Thyroid gland (tissue), 4 donors: ENCODE data around the gene RORC. TPM values are rescaled to one million over a fixed set of nuclear protein-coding genes. Genes with fewer than 3 reads are reported as not detected.

Experiments used
- DNase-seq, 2 donors: peaks; one replicate each; pipeline ENCODE4 v3.0.0-alpha.2; 2019
- H3K27ac ChIP-seq, 3 donors: fragments of 200-600 bp; sonication (generic); 1 replicate in 2 of 3; 2 replicates in 1 of 3; pipeline ENCODE4 v1.5.1; 2016 to 2019; ENCODE audit warnings: mild to moderate bottlenecking in 1 of 3, moderate library complexity in 1 of 3
- H3K27me3 ChIP-seq: fragments of 200-600 bp; sonication (generic); one replicate; pipeline ENCODE4 v1.5.1; 2019
- H3K36me3 ChIP-seq, 2 donors: fragments of 200-600 bp; sonication (generic); one replicate each; pipeline ENCODE4 v1.5.1; 2016 to 2019
- H3K4me1 ChIP-seq, 2 donors: fragments of 200-600 bp; sonication (generic); one replicate each; pipeline ENCODE4 v1.5.1; 2017 to 2019
- H3K4me3 ChIP-seq, 3 donors: fragments of 200-600 bp; sonication (generic); replicated peaks in 1 of 3; 1 replicate in 2 of 3; 2 replicates in 1 of 3; pipeline ENCODE4 v1.5.1; 2016; ENCODE audit warnings: mild to moderate bottlenecking in 1 of 3
- H3K9me3 ChIP-seq: fragments of 200-600 bp; sonication (generic); one replicate; pipeline ENCODE4 v1.5.1; 2017
- POLR2A ChIP-seq, 2 donors: fragments of 450-650 bp; IDR thresholded peaks; one replicate each; pipeline ENCODE4 v1.6.1; 2017; ENCODE audit warnings: antibody characterized with exemption in 2 of 2, mild to moderate bottlenecking in 2 of 2, moderate library complexity in 1 of 2
- WGBS, 2 donors: methylation state at CpG; one replicate each; pipeline ENCODE4 v1.1.5; 2017; 5-methylcytosine and 5-hydroxymethylcytosine counted together
- intact Hi-C: fragments of 100-400 bp; cut with DNase I; formaldehyde crosslinking; loops from one replicate; pipeline ENCODE4 v1.15.1; 2023
- total RNA-seq, 4 donors: library from RNA; depleted of rRNA; stranded (reverse); fragments of >200 nt; gene quantifications; one replicate each; pipeline ENCODE4 v1.2.3, GENCODE V29; 2016
- TF ChIP-seq, protein P1 (sequence below), 6 experiments: fragments of 200-600 bp in 3 of 6; fragments of 450-650 bp in 3 of 6; sonication (generic) in 3 of 6; IDR thresholded peaks; one replicate each; pipeline ENCODE4 v1.5.1; 2016 to 2019; ENCODE audit warnings: antibody characterized with exemption in 6 of 6, mild to moderate bottlenecking in 2 of 6, inconsistent platforms in 1 of 6, moderate library complexity in 1 of 6

Gene RORC
- total RNA-seq, 4 donors from 2014 or later, result 29.7 to 48.4 (median 38.8) TPM

DNA sequence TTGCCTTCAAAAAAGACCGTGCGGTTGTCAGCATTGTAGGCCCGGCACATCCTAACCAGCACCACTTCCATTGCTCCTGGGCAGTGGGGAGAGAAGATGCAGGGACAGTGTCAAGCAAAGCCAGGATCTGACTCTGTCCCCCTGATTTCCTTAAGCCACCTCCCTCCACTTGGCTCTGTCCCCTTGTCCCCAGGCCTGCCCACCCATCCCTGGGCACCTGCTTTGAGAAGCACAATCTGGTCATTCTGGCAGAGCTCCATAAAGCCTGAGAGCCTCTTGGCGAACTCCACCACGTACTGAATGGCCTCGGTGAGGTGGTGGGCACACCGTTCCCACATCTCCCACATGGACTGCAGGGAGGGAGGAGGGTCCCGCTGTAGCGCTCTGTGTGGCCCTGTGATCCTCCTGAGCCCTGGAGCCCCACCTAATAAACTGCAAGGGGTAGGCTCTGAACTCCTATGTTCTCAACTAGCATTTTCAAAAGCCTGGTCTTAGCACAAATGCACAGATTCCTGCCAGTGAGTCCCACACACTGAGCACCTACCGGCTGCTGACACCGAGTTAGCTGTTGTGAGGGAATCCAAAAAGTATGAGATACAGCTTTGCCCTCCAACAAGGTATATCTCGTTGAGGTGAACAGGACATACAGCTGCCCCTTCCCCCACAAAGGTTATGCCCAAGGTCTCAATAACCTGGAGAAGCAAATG lies 18.2 kb downstream of the RORC start:
- H3K36me3 ChIP-seq, result peaks cover 6 to 26% of the 10 kb centered on the region in 2 donors
- 77 to 86% methylated on average over 7 to 10 of the region's 12 CpGs for WGBS, 2 donors
- no peaks in the 10 kb centered on the region for H3K4me1 ChIP-seq
- no peaks in the 10 kb centered on the region for H3K27me3 ChIP-seq
- no peak for DNase-seq
- no peaks in the 10 kb centered on the region for H3K9me3 ChIP-seq
- intact Hi-C loops, result no loop called here
- TF ChIP-seq, protein P1, sequence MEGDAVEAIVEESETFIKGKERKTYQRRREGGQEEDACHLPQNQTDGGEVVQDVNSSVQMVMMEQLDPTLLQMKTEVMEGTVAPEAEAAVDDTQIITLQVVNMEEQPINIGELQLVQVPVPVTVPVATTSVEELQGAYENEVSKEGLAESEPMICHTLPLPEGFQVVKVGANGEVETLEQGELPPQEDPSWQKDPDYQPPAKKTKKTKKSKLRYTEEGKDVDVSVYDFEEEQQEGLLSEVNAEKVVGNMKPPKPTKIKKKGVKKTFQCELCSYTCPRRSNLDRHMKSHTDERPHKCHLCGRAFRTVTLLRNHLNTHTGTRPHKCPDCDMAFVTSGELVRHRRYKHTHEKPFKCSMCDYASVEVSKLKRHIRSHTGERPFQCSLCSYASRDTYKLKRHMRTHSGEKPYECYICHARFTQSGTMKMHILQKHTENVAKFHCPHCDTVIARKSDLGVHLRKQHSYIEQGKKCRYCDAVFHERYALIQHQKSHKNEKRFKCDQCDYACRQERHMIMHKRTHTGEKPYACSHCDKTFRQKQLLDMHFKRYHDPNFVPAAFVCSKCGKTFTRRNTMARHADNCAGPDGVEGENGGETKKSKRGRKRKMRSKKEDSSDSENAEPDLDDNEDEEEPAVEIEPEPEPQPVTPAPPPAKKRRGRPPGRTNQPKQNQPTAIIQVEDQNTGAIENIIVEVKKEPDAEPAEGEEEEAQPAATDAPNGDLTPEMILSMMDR (IDR thresholded peaks at IDR 0.05), result no peak
- no peak for TF ChIP-seq POLR2A (IDR thresholded peaks at IDR 0.05)
- no peak overlapping the region for H3K27ac ChIP-seq
- no peak overlapping the region for H3K4me3 ChIP-seq

DNA sequence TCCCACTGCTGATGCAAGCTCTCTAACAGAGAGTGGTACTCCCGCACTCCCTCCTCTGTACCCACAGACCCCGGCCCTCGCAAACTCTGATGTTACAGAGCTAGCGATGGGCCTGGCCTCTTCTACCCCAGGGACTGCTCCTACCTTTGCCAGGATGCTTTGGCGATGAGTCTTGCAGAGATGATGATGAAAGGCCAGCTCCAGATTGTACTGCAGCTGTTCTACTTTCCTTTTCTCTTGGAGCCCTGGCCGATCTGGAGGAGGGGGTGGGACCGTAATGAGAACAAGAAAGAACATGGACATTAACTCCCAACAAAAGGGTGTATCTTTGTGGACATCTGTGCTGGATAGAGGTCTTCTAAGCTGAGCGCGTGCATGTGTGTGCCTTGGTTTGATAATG lies 20.4 kb downstream of the RORC start:
- WGBS, 2 donors, result 89 to 93% methylated on average over 9 of the region's 9 CpGs

DNA sequence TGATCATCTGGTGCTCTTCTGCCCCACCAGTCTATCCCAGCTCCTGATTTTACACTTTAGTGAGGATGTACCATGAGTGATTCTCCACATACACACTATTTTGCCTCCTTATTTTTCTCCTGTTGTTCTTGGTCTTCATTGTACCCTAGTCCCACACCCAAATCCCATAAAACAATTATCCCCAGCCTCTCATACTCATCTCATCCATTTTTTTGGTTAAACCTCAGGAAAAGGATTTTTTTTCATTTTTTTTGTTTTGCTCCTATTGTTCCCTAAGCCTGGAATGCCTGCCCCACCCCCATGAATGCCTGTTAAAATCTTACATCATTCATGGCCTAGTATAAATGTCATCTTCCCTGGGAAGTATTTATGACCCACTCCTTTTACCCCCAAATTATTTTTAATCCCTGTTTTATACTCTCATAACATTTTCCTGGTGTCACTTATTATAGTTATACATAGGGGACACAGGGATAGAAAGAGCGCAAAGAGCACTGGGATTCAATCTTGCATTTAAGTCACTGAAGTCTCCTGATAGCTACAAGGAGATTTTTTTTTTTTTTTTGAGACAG lies 21.5 kb downstream of the RORC start:
- Histone ChIP-seq H3K4me3 (no peak overlapping the region), H3K27ac (no peak overlapping the region), H3K36me3 (peaks cover 3 to 15% of the 10 kb centered on the region in 2 donors), H3K27me3 (no peaks in the 10 kb centered on the region), H3K4me1 (no peaks in the 10 kb centered on the region), H3K9me3 (no peaks in the 10 kb centered on the region)
- WGBS, 2 donors, result 98% methylated on average over 1 of the region's 1 CpG
- intact Hi-C loops, result no loop called here
- TF ChIP-seq, protein P1 (IDR thresholded peaks at IDR 0.05), result no peak
- no peak for TF ChIP-seq POLR2A (IDR thresholded peaks at IDR 0.05)
- DNase-seq, result no peak

More for the DNA sequence above, 20.4 kb downstream of the RORC start:
- H3K27me3 ChIP-seq, result no peaks in the 10 kb centered on the region
- H3K4me1 ChIP-seq, result no peaks in the 10 kb centered on the region
- no peak overlapping the region for H3K27ac ChIP-seq
- no peak for DNase-seq
- TF ChIP-seq POLR2A (IDR thresholded peaks at IDR 0.05), result no peak
- no peak overlapping the region for H3K4me3 ChIP-seq
- intact Hi-C loops, result no loop called here
- H3K9me3 ChIP-seq, result no peaks in the 10 kb centered on the region
- peaks cover 6 to 22% of the 10 kb centered on the region in 2 donors for H3K36me3 ChIP-seq

DNA sequence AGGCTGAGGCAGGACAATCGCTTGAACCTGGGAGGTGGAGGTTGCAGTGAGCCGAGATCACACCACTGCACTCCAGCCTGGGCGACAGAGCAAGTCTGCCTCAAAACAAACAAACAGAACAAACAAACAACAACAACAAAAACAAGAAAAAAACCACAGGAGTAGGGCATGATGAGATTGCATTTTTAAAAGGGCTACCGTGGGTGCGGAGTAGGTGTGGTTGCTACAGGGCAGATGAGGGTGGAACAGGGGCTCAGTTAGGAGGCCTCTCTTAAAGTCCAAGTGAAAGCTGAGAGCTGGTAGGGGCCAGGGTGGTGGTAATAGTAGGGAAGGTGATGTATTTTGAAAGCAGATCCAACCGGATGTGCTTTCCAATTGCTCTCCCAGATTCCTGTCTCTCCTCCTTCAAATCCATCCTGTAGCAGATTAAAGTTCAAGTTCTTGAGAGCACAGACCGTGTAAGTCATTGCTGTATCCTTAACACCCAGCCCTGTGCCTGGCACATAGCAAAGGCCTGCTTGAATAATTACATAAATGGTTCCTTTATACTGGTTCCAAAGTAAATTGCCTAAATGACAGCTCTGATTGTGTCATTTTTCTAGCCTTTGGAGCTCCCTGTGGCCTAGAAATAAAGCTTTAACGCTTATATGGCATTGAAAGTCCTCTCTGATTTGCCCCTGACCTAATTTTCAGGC lies 22.2 kb downstream of the RORC start:
- H3K36me3 ChIP-seq, result peaks cover 0 to 8% of the 10 kb centered on the region in 2 donors

GRCh38 chr1:151807766-151808165 lies 23.8 kb downstream of the RORC start:
- Histone ChIP-seq H3K4me1 (no peaks in the 10 kb centered on the region), H3K36me3 (peaks cover 0 to 5% of the 10 kb centered on the region in 2 donors), H3K27ac (no peak overlapping the region), H3K9me3 (no peaks in the 10 kb centered on the region), H3K27me3 (no peaks in the 10 kb centered on the region), H3K4me3 (no peak overlapping the region)
- intact Hi-C loops, result no loop called here
- TF ChIP-seq, protein P1 (IDR thresholded peaks at IDR 0.05), result no peak
- TF ChIP-seq POLR2A (IDR thresholded peaks at IDR 0.05), result no peak
- DNase-seq, result no peak
- WGBS, 2 donors, result 74 to 91% methylated on average over 1 of the region's 1 CpG

More for the DNA sequence above, 22.2 kb downstream of the RORC start:
- Histone ChIP-seq H3K27ac (no peak overlapping the region), H3K4me3 (no peak overlapping the region), H3K27me3 (no peaks in the 10 kb centered on the region), H3K9me3 (no peaks in the 10 kb centered on the region), H3K4me1 (no peaks in the 10 kb centered on the region)
- no peak for DNase-seq
- WGBS, 2 donors, result 82 to 83% methylated on average over 7 to 8 of the region's 8 CpGs
- no peak for TF ChIP-seq POLR2A (IDR thresholded peaks at IDR 0.05)
- TF ChIP-seq, protein P1 (IDR thresholded peaks at IDR 0.05), result no peak
- intact Hi-C loops, result no loop called here
